ENCODE measurements around the gene PIK3C2G. TPM values are rescaled to one million over a fixed set of nuclear protein-coding genes. Genes with fewer than 3 reads are reported as not detected.

The PIK3C2G gene
- total RNA-seq, 2 donors from 2014 or later: not detected

DNA sequence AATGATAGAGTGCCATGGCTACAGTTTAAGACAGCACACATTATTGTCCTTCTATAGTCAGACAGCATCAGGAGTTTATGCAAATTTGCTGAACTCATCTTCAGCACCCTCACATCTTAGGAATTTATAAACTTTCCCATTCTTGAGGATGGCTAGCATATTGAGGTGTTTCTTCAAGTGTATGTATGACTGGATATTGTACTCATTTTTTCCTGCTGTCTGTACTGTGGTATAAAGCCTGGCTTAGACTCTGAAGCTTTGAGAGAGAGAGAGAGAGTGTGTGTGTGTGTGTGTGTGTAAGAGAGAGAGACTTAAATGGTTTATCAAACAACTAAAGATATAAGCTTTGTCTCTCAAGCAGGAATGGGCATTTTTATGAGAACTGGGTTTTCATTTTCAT lies 161.6 kb downstream of the PIK3C2G start:
- DNase-seq: no peak
- Histone ChIP-seq H3K4me1 (ENCODE audit: control insufficient read depth, insufficient read depth, low read length) (no peaks in the 10 kb centered on the region), H3K9ac (ENCODE audit: extremely low read depth, low read length, poor library complexity, severe bottlenecking) (no peak overlapping the region), H3K27ac (ENCODE audit: low read depth, low read length) (no peak overlapping the region), H3K36me3 (ENCODE audit: control insufficient read depth, insufficient read depth, low read length) (no peaks in the 10 kb centered on the region), H3K4me3 (ENCODE audit: low read length) (no peak overlapping the region), H3K9me3 (ENCODE audit: control insufficient read depth, low read length) (no peaks in the 10 kb centered on the region), H3K27me3 (ENCODE audit: control insufficient read depth, insufficient read depth, low read length, poor library complexity, severe bottlenecking) (no peaks in the 10 kb centered on the region)
- Mint-ChIP-seq H3K4me1 (peaks cover 8% of the 10 kb centered on the region), H3K36me3 (ENCODE audit: low read depth) (no peaks in the 10 kb centered on the region), H3K27ac (no peak overlapping the region), H3K27me3 (ENCODE audit: insufficient read depth) (no peaks in the 10 kb centered on the region), H3K9me3 (no peaks in the 10 kb centered on the region), H3K4me3 (no peak overlapping the region)
- TF ChIP-seq, protein P1, sequence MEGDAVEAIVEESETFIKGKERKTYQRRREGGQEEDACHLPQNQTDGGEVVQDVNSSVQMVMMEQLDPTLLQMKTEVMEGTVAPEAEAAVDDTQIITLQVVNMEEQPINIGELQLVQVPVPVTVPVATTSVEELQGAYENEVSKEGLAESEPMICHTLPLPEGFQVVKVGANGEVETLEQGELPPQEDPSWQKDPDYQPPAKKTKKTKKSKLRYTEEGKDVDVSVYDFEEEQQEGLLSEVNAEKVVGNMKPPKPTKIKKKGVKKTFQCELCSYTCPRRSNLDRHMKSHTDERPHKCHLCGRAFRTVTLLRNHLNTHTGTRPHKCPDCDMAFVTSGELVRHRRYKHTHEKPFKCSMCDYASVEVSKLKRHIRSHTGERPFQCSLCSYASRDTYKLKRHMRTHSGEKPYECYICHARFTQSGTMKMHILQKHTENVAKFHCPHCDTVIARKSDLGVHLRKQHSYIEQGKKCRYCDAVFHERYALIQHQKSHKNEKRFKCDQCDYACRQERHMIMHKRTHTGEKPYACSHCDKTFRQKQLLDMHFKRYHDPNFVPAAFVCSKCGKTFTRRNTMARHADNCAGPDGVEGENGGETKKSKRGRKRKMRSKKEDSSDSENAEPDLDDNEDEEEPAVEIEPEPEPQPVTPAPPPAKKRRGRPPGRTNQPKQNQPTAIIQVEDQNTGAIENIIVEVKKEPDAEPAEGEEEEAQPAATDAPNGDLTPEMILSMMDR (conservative IDR thresholded peaks at IDR 0.05): no peak

DNA sequence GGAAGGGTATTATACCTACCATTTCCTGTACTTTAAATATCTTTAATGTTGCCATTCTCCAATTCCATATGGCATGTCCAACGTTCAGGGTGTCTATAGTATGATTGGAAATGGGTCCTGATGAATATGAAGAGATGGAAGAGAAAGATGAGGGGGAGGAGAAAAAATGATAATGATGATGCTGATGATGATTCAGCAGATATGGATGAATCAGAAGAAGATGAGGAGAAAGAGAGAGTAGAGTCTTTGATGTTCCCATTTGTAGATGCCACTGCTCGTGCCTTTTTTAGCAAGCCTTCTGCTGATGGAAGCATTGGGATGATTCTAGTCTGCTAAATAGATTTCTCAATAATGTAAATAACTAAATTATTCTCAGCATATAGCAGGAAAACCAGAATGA lies 163.5 kb downstream of the PIK3C2G start:
- WGBS, 2 experiments (ENCODE audit: insufficient coverage in 1 of 2, insufficient read length in 1 of 2): 86% methylated on average over 2 of the region's 2 CpGs; no CpG with 5 or more reads in 1 of the 2 experiments
- TF ChIP-seq, protein P1 (conservative IDR thresholded peaks at IDR 0.05): no peak
- peaks cover 6% of the 10 kb centered on the region for H3K4me1 Mint-ChIP-seq
- no peak overlapping the region for H3K27ac Mint-ChIP-seq
- H3K36me3 Mint-ChIP-seq (ENCODE audit: low read depth): no peaks in the 10 kb centered on the region
- no peak for DNase-seq
- H3K9me3 Mint-ChIP-seq: no peaks in the 10 kb centered on the region
- no peaks in the 10 kb centered on the region for H3K27me3 ChIP-seq (ENCODE audit: control insufficient read depth, insufficient read depth, low read length, poor library complexity, severe bottlenecking)
- H3K4me1 ChIP-seq (ENCODE audit: control insufficient read depth, insufficient read depth, low read length): no peaks in the 10 kb centered on the region
- no peaks in the 10 kb centered on the region for H3K36me3 ChIP-seq (ENCODE audit: control insufficient read depth, insufficient read depth, low read length)
- no peak overlapping the region for H3K9ac ChIP-seq (ENCODE audit: extremely low read depth, low read length, poor library complexity, severe bottlenecking)
- H3K27me3 Mint-ChIP-seq (ENCODE audit: insufficient read depth): peaks cover 4% of the 10 kb centered on the region
- H3K4me3 Mint-ChIP-seq: no peak overlapping the region
- no peak overlapping the region for H3K27ac ChIP-seq (ENCODE audit: low read depth, low read length)
- no peak overlapping the region for H3K4me3 ChIP-seq (ENCODE audit: low read length)
- H3K9me3 ChIP-seq (ENCODE audit: control insufficient read depth, low read length): no peaks in the 10 kb centered on the region

DNA sequence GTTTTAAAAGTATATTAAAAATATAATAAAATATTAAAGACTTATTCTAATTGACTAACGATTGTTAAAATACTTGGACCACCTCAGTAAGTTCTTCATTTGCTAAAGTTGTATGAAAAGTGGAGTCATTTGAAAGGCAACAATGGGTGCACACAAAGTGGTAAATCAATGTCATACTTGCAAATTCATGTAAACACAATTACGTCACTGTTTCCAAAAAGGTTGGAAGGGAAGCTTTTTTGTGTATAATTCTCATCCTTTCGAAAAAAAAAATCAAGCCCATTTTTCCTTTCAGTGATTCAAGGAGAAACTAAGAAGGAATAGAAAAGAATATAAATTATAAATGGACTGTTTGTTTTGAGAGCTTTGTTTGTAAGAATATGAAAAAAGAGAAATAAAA lies 166.2 kb downstream of the PIK3C2G start:
- H3K27me3 Mint-ChIP-seq (ENCODE audit: insufficient read depth): peaks cover 4% of the 10 kb centered on the region
- no peak overlapping the region for H3K4me3 Mint-ChIP-seq
- WGBS, 2 experiments (ENCODE audit: insufficient coverage in 1 of 2, insufficient read length in 1 of 2): 94% methylated on average over 3 of the region's 3 CpGs; no CpG with 5 or more reads in 1 of the 2 experiments
- H3K4me1 ChIP-seq (ENCODE audit: control insufficient read depth, insufficient read depth, low read length): no peaks in the 10 kb centered on the region
- H3K27me3 ChIP-seq (ENCODE audit: control insufficient read depth, insufficient read depth, low read length, poor library complexity, severe bottlenecking): no peaks in the 10 kb centered on the region
- no peak overlapping the region for H3K27ac Mint-ChIP-seq
- H3K9me3 ChIP-seq (ENCODE audit: control insufficient read depth, low read length): no peaks in the 10 kb centered on the region
- TF ChIP-seq, protein P1 (conservative IDR thresholded peaks at IDR 0.05): no peak
- H3K9me3 Mint-ChIP-seq: no peaks in the 10 kb centered on the region
- no peak overlapping the region for H3K27ac ChIP-seq (ENCODE audit: low read depth, low read length)
- no peaks in the 10 kb centered on the region for H3K36me3 ChIP-seq (ENCODE audit: control insufficient read depth, insufficient read depth, low read length)
- H3K4me3 ChIP-seq (ENCODE audit: low read length): no peak overlapping the region
- no peaks in the 10 kb centered on the region for H3K36me3 Mint-ChIP-seq (ENCODE audit: low read depth)
- no peak overlapping the region for H3K9ac ChIP-seq (ENCODE audit: extremely low read depth, low read length, poor library complexity, severe bottlenecking)
- no peak for DNase-seq
- H3K4me1 Mint-ChIP-seq: peaks cover 12% of the 10 kb centered on the region
